A549 (cell line): Measurements from ENCODE around the gene SHANK3. TPM values are rescaled to one million over a fixed set of nuclear protein-coding genes. Genes with fewer than 3 reads are reported as not detected.

ENCODE experiments used
- ATAC-seq, 2 experiments: fragments of 200-7000 bp in 1 of 2; fragments of >200 bp in 1 of 2; cut with Nextera tagmentation in 1 of 2; cut with Tn5 transposase in 1 of 2; 3 replicates each; pipeline versions ENCODE4 v1.8.0 to v1.9.1; 2018 to 2020; ENCODE audit warnings: mild to moderate bottlenecking in 1 of 2, moderate library complexity in 1 of 2
- CTCF ChIA-PET: fragments of 300-600 bp; sonication (Branson Sonifier 250); formaldehyde crosslinking; extraction: SDS; loops from one replicate; lab custom pipeline; 2021; ENCODE audit warnings: antibody characterized with exemption, inconsistent platforms; lab: Yijun Ruan, JAX
- POLR2A ChIA-PET: fragments of 350-600 bp; formaldehyde crosslinking; extraction: SDS; loops from one replicate; lab custom pipeline; 2021; ENCODE audit warnings: antibody characterized with exemption, inconsistent platforms; lab: Yijun Ruan, JAX
- DNase-seq, 2 experiments: peaks; one replicate each; pipeline versions ENCODE4 v3.0.0 to v3.0.0-alpha.2; 2011 to 2016; ENCODE audit warnings: low read depth in 1 of 2, low spot score in 1 of 2
- FAIRE-seq: peaks from 2 replicates; lab custom pipeline; 2011; peaks lifted over from hg19 to GRCh38; lab: Jason Lieb, UNC
- H3K27ac ChIP-seq, 2 experiments: fragments of >200 bp; sonication (Bioruptor Twin); formaldehyde crosslinking; 3 replicates each; pipeline ENCODE4 v1.5.1; 2016 to 2017
- H3K4me1 ChIP-seq: fragments of >200 bp; sonication (Bioruptor Twin); formaldehyde crosslinking; 3 replicates; pipeline ENCODE4 v1.6.1; 2016
- H3K4me2 ChIP-seq: fragments of >200 bp; sonication (Bioruptor Twin); formaldehyde crosslinking; 3 replicates; pipeline ENCODE4 v1.6.1; 2016
- H3K4me3 ChIP-seq: fragments of >200 bp; sonication (Bioruptor Twin); formaldehyde crosslinking; 3 replicates; pipeline ENCODE4 v1.5.1; 2016
- H3K9me3 ChIP-seq: fragments of >200 bp; sonication (Bioruptor Twin); formaldehyde crosslinking; 3 replicates; pipeline ENCODE4 v1.6.1; 2016
- CBX2 ChIP-seq: fragments of 200-600 bp; sonication (generic); IDR thresholded peaks from 2 replicates; pipeline ENCODE4 v1.6.1; 2016; ENCODE audit warnings: low read depth, mild to moderate bottlenecking, borderline replicate concordance
- CBX8 ChIP-seq: fragments of 200-600 bp; sonication (generic); IDR thresholded peaks from 2 replicates; pipeline ENCODE4 v1.6.1; 2016
- CHD2 ChIP-seq: fragments of 150-350 bp; IDR thresholded peaks from 2 replicates; pipeline ENCODE4 v1.6.1; 2014; ENCODE audit warnings: low read length; ENCODE audit not compliant: partially characterized antibody
- CHD4 ChIP-seq: fragments of 200-600 bp; sonication (generic); IDR thresholded peaks from 2 replicates; pipeline ENCODE4 v1.6.1; 2016; ENCODE audit warnings: antibody characterized with exemption, mild to moderate bottlenecking, borderline replicate concordance
- EHF ChIP-seq: fragments of 250-450 bp; sonication (Bioruptor Pico); IDR thresholded peaks from 2 replicates; pipeline ENCODE4 v1.5.0; 2020; ENCODE audit warnings: mild to moderate bottlenecking
- EP300 ChIP-seq, 2 experiments: fragments of >200 bp; sonication (Bioruptor Twin); formaldehyde crosslinking; IDR thresholded peaks; 2 replicates in 1 of 2; 3 replicates in 1 of 2; pipeline ENCODE4 v1.6.1; 2016 to 2017
- FOSL2 ChIP-seq, 2 experiments: fragments of 450-650 bp in 1 of 2; fragments of >200 bp in 1 of 2; sonication (Bioruptor Twin) in 1 of 2; formaldehyde crosslinking; IDR thresholded peaks; 2 replicates each; pipeline versions ENCODE4 v1.5.0 to v1.6.1; 2016 to 2020; ENCODE audit warnings: mild to moderate bottlenecking in 1 of 2, moderate library complexity in 1 of 2
- HDAC2 ChIP-seq: fragments of 200-600 bp; sonication (generic); IDR thresholded peaks from 2 replicates; pipeline ENCODE4 v1.6.1; 2016
- HOXB13 ChIP-seq: fragments of 250-450 bp; sonication (Bioruptor Pico); IDR thresholded peaks from 2 replicates; pipeline ENCODE4 v1.5.0; 2020; ENCODE audit warnings: low read depth, mild to moderate bottlenecking, moderate library complexity
- KDM5A ChIP-seq: fragments of 200-600 bp; sonication (generic); IDR thresholded peaks from 2 replicates; pipeline ENCODE4 v1.6.1; 2016; ENCODE audit warnings: antibody characterized with exemption, mild to moderate bottlenecking
- MAFK ChIP-seq: fragments of 450-650 bp; IDR thresholded peaks from 2 replicates; pipeline ENCODE4 v1.6.1; 2014; ENCODE audit not compliant: partially characterized antibody
- POLR2A ChIP-seq: IDR thresholded peaks from 2 replicates; pipeline ENCODE4 v1.6.1; 2012; ENCODE audit warnings: mild to moderate bottlenecking, low read length
- POLR2AphosphoS2 ChIP-seq: conservative IDR thresholded peaks from 2 replicates; pipeline ENCODE4 v1.6.1; 2012; ENCODE audit warnings: low read length, improper control_type of control experiment, inconsistent platforms
- TP53 ChIP-seq: fragments of 250-450 bp; sonication (Bioruptor Pico); IDR thresholded peaks from 2 replicates; pipeline ENCODE4 v1.5.0; 2021; ENCODE audit warnings: mild to moderate bottlenecking, moderate library complexity
- ZFP36 ChIP-seq: fragments of 450-650 bp; IDR thresholded peaks from 2 replicates; pipeline ENCODE4 v1.6.1; 2014; ENCODE audit warnings: borderline replicate concordance; ENCODE audit not compliant: partially characterized antibody
- ZNF302 ChIP-seq: fragments of 250-450 bp; sonication (Bioruptor Pico); IDR thresholded peaks from 2 replicates; pipeline ENCODE4 v1.9.0; 2021; ENCODE audit warnings: inconsistent platforms, mild to moderate bottlenecking, moderate library complexity
- WGBS: methylation state at CpG from one replicate; pipeline ENCODE4 v1.1.6; 2017; ENCODE audit errors: missing lambda C conversion rate; 5-methylcytosine and 5-hydroxymethylcytosine counted together
- polyA plus RNA-seq, 4 experiments: library from polyadenylated mRNA; depleted of rRNA in 3 of 4; stranded (reverse); fragments of >200 nt; fragmentation: RNase III in 1 of 4; extraction: RNeasy Plus Mini Kit Qiagen cat#74134 plus additional on column Dnase treatment in 1 of 4; gene quantifications; 2 replicates in 3 of 4; 3 replicates in 1 of 4; pipeline ENCODE4 v1.2.3, GENCODE V29; 2011 to 2017
- TF ChIP-seq, protein P1 (sequence below): IDR thresholded peaks from 2 replicates; pipeline ENCODE4 v1.6.1; 2012; ENCODE audit warnings: low read depth, borderline replicate concordance
- TF ChIP-seq, protein P2 (sequence below): fragments of 450-650 bp; IDR thresholded peaks from 2 replicates; pipeline ENCODE4 v1.6.1; 2014; ENCODE audit warnings: antibody characterized with exemption
- TF ChIP-seq, protein P3 (sequence below): IDR thresholded peaks from 2 replicates; pipeline ENCODE4 v1.6.1; 2012

Gene SHANK3
- polyA plus RNA-seq, 2 of the 4 experiments (the other 2 are of a cell fraction), result 0.53 to 2.4 TPM

DNA sequence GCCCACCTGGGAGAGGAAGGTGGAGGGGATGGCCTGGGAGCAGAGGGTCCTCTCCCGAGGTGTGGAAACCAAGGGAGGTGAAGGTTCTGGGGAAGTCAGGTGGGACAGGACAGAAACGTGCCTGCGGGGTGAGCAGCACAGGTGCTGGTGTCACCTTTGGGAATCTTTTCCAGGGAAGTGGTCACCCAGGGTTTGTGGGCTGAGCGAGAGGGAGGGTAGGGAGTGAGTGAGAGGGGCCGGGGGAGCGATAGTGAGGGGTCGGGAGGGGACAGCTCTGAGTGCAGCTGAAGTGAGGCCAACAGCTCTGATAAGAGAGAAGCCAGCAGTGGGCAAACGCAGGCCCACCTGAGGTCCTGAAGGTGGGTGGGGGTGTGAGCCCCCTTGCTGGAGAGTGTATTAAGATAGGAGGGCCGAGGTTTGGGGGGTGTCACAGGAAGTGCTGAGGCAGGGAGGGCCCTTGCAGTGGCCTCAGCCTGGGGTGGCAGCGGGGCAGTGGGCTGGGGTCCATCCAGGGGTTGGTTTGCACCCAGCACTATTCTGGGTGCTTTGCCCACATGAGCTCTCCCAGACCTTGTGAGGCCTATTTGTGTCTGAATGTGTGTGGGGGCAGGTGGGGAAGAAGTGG is 1.6 kb upstream of the SHANK3 start:
- ATAC-seq (no peak), DNase-seq (no peak), FAIRE-seq (no peak)
- Histone ChIP-seq H3K27ac (no peak overlapping the region), H3K4me1 (0 out of 3 replicates have a peak, but pooled peaks cover 6% of the 10 kb centered on the region), H3K4me3 (no peak overlapping the region), H3K4me2 (no peak overlapping the region), H3K9me3 (no peaks in the 10 kb centered on the region)
- TF ChIP-seq HOXB13 (CRISPR knock-in tag) (no peak), MAFK (no peak), EP300 (IDR thresholded peaks at IDR 0.05) (no peak), CBX2 (no peak), TP53 (no peak)
- TF ChIP-seq, protein P1, sequence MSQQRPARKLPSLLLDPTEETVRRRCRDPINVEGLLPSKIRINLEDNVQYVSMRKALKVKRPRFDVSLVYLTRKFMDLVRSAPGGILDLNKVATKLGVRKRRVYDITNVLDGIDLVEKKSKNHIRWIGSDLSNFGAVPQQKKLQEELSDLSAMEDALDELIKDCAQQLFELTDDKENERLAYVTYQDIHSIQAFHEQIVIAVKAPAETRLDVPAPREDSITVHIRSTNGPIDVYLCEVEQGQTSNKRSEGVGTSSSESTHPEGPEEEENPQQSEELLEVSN, result no peak
- CTCF ChIA-PET, result interaction anchor here (0.7 to 3.2 kb wide), 2 partner anchors 21 to 108 kb away, joined by 3 to 10 read pairs; no protein-coding TSS in a partner anchor
- POLR2A ChIA-PET, result no interaction called here
- 71% methylated on average over 7 of the region's 10 CpGs for WGBS

DNA sequence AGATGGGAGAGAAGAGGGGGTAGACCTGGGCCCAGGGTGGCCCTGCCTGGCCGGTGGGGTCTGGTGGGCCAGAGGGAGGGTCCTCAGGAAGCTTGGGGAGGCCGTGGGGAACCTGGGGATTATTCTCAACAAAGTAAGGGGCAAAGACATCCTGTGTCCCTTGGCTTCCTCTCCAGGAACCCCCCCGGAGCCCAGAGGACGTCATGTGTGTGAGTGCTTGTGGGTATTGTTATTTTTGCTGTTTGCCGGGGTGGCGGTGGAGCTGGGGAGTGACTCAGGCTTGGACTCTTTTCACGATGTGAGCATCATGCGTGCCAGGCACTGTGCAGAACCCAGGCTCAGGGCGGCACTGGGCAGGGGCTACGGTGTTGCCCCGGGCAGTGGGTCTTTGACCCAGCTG is 982 bp upstream of the SHANK3 start:
- TF ChIP-seq ZFP36 (no peak), POLR2A (no peak), CBX2 (no peak), CHD2 (no peak), HDAC2 (no peak), FOSL2 (IDR thresholded peaks at IDR 0.05) (no peak), FOSL2 (CRISPR knock-in tag; IDR thresholded peaks at IDR 0.05) (no peak), CBX8 (no peak), CHD4 (no peak), ZNF302 (CRISPR knock-in tag) (no peak), EHF (CRISPR knock-in tag) (no peak)
- TF ChIP-seq, all 56 proteins: peak for 0
- 0 out of 3 replicates have a peak, but pooled peaks cover 6% of the 10 kb centered on the region for H3K4me1 ChIP-seq
- ChIA-PET CTCF (no interaction called here), POLR2A (no interaction called here)
- WGBS, result 77% methylated on average over 9 of the region's 11 CpGs
- ATAC-seq (no peak), DNase-seq (no peak), FAIRE-seq (no peak)
- no peak overlapping the region for H3K4me3 ChIP-seq
- no peaks in the 10 kb centered on the region for H3K9me3 ChIP-seq
- no peak overlapping the region for H3K4me2 ChIP-seq
- H3K27ac ChIP-seq, result no peak overlapping the region

DNA sequence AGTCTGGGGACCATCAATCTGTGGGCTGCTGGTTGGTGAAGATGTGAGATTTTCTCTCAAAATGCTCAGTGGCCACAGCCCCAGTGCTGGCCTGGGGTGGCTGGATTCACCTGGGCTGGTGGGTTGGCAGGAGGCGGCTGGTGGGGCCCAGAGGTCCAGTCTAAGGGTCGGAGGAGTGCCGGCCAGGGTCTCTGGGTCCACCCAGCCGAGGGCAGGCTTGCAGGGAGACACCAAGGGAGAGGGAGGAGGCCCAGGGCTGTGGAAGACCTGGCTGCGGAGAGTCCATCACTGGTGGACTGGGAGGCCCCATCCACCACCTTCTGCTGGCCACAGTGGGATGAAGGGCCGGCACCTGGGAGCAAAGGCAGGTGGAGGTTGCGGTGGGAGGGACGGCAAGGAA is 582 bp upstream of the SHANK3 start:
- no peaks in the 10 kb centered on the region for H3K9me3 ChIP-seq
- CTCF ChIA-PET, result no interaction called here
- H3K27ac ChIP-seq, result no peak overlapping the region
- TF ChIP-seq ZFP36, result no peak
- TF ChIP-seq CHD2, result no peak
- TF ChIP-seq POLR2A, result no peak
- no peak for TF ChIP-seq POLR2AphosphoS2
- TF ChIP-seq, protein P2, sequence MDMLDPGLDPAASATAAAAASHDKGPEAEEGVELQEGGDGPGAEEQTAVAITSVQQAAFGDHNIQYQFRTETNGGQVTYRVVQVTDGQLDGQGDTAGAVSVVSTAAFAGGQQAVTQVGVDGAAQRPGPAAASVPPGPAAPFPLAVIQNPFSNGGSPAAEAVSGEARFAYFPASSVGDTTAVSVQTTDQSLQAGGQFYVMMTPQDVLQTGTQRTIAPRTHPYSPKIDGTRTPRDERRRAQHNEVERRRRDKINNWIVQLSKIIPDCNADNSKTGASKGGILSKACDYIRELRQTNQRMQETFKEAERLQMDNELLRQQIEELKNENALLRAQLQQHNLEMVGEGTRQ, result no peak
- no peak for TF ChIP-seq KDM5A
- TF ChIP-seq CHD4, result no peak
- TF ChIP-seq, protein P1, result no peak
- TF ChIP-seq CBX8, result no peak
- TF ChIP-seq CBX2, result no peak
- TF ChIP-seq, protein P3, sequence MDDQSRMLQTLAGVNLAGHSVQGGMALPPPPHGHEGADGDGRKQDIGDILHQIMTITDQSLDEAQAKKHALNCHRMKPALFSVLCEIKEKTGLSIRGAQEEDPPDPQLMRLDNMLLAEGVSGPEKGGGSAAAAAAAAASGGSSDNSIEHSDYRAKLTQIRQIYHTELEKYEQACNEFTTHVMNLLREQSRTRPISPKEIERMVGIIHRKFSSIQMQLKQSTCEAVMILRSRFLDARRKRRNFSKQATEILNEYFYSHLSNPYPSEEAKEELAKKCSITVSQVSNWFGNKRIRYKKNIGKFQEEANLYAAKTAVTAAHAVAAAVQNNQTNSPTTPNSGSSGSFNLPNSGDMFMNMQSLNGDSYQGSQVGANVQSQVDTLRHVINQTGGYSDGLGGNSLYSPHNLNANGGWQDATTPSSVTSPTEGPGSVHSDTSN, result no peak
- 0 out of 3 replicates have a peak, but pooled peaks cover 6% of the 10 kb centered on the region for H3K4me1 ChIP-seq
- H3K4me2 ChIP-seq, result no peak overlapping the region
- no peak for FAIRE-seq
- 80% methylated on average over 4 of the region's 8 CpGs for WGBS
- POLR2A ChIA-PET, result no interaction called here
- no peak overlapping the region for H3K4me3 ChIP-seq
- no peak for DNase-seq
- ATAC-seq, result 0 out of 6 replicates have a peak, but pooled peaks of 1 of the 2 experiments have one; percentile 16
